Measurements from ENCODE around the gene SPIRE1. TPM values are rescaled to one million over a fixed set of nuclear protein-coding genes. Genes with fewer than 3 reads are reported as not detected.
"Not testable (repeated sequence)": the region's sequence is repeated elsewhere in the genome, so short reads cannot be mapped to it uniquely, and the experiment has no call there.

The SPIRE1 gene
- total RNA-seq, 1 donor from 2014 or later, result 6.5 TPM

DNA sequence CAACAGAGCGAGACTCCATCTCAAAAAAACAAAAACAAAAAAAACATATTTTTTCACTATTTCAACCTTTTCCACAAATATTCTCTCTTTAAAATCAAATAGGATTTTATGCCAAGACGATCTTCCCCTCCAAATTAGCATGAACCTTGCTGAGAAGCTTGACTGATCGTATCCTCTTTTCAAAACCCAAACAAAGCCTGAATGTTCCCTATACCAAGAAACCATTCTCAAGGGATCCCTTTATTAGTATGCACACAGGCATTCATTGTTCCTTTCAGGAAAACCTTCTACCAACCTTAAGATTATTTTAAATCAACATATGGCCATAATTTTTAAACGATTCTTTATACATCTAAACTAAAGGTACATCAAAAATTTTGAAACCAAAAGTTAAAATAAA is 6.3 kb downstream of the SPIRE1 start:
- intact Hi-C loops (cut with micrococcal nuclease), result loop anchor here (2.0 to 5.0 kb wide), 2 partner anchors 54 to 275 kb away; partner anchors contain the start of gene AFG3L2

DNA sequence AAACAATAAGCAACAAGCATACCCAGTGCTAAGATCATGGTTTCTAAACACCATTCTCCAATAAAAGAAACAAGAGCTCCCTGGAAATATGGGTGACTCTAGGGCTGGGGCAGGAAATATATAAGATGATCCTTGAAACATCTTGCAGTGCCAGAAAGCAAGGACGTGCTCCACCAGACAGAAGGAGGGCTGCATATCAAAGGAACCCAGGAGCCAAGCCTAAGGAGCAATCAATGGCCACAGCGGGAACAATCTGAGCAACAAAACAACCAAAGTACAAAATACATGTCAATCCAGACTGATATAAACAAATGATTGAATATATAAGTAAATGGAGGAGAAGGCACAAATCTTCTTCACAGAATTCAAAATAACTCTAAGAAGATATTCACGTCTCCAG is 10.1 kb downstream of the SPIRE1 start:
- intact Hi-C loops (cut with micrococcal nuclease), result no loop called here

DNA sequence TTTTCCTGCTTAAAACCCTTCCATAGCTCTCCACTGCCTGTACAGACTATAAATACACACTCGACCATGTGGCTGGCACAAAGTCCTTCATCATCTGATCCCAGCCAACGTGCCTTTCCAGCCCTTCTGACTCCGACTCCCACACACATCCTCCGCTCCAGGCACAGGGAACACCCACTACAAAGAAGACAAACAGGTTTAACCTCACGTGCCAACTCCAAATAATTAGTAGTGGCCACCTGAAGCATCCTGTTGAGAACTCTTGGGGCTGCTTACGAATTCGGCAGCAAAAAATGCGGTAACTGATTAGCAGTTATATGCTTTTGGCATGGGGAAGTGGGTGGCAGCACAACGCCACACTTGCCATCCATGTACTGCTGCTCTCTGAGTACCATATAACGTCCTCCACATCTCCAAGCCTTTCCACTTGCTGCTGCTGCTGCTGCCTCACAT is 12.1 kb downstream of the SPIRE1 start:
- intact Hi-C loops (cut with micrococcal nuclease), result no loop called here

DNA sequence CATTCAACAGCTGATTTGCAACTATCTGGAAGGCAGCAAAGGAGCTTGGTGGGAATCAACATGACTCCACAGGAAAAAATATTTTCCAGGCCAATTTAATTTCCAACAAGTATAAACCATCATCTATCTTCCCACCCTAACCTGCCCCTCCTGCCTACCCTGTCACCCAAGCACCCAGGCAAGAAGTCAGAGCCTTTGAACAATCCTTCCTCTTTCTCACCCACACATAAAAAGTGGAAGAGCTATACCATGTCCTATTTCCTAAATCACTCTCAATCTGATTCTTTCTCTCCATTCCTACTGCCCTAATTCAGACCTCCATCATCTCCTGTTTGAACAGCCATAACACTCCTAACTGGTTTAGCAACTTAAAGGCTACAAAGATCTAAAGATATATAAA is 12.7 kb downstream of the SPIRE1 start:
- intact Hi-C loops (cut with micrococcal nuclease), result no loop called here

DNA sequence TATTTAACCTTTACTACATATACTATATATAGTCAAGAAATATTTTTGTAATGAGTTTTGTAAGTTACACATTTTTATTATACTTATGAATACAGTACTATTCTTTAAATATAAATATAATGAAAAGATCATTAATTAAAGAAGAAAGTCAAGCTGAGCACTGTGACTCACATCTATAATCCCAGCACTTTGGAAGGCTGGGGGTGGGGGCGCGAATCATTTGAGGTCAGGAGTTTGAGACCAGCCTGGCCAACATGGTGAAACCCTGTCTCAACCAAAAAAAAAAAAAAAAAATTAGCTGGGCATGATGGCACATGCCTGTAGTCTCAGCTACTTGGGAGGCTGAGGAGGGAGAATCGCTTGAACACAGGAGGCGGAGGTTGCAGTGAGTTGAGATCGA is 14.2 kb downstream of the SPIRE1 start:
- intact Hi-C loops (cut with micrococcal nuclease), result not testable (repeated sequence)

DNA sequence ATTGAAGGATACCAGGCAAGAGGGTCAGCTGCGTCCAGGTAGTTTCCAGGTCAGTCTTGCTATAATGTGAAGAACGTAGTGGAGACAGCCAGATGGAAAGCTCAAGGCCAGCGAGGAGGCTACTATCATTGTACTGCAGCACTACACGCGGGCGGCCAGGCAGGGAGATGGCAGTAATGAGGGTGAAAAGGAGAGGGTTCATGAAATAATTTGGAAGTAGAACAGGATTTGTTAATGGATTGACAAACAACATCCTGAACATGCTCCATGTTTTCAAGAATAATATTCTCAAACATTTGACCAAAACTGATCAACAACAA is 17.1 kb downstream of the SPIRE1 start:
- intact Hi-C loops (cut with micrococcal nuclease), result no loop called here

DNA sequence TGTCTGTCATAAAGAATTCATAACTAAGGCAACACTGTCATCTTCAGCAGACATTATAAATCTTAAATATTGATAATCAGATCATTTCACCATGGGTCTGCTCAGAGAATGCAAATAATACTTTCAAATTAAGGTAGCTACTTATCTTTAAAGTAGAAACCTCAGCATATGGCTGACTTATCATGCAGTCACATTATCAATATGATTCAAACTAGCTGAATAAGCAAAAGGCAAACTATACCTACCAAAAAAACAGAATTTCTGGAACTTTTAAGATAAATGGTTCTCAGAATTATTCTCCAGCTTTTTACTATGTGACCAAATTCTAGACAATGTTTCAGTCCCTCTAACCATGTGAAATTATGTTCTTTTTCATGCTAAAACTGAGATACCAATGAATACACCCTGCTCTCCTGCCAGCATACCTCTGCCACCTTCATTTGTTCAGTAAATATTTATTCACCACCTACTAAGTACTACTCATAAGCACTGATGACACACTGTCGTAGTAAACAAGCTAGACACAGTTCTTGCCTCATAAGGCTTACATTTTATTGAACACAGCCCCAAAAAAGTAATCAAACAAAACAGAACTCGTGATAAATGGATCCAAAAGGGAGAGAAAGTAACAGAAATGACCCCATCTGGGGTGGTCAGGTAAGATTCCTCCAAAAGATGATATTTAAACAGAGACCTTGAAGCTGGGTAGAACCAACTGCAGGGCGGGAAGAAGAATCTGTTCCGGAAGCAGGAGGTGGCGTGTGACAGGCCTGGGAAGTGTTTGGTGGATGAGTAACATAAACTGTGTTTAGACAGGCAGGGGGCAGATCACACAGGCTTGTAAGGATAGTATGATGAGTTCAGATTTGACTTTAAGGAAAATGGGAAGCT is 17.7 kb downstream of the SPIRE1 start:
- intact Hi-C loops (cut with micrococcal nuclease), result no loop called here

DNA sequence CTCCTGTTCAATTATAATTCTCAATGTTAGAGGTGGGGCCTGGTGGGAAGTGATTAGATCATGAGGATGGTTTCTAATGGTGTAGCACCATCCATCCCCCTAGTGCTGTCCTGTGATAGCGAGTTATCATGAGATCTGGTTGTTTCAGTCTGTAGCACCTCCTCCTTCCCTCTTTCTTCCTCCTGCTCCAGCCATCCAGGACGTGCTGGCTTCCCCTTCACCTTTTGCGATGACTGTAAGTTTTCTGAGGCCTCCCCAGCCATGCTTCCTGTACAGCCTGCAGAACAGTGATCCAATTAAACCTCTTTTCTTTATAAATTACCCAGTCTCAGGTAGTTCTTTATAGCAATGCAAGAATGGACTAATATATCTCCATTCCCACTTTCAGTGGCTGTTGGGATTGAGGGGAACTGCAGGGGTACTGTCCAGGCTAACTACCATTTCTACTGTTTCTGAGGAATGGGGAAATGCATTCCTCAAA is 19.2 kb downstream of the SPIRE1 start:
- intact Hi-C loops (cut with micrococcal nuclease), result no loop called here

DNA sequence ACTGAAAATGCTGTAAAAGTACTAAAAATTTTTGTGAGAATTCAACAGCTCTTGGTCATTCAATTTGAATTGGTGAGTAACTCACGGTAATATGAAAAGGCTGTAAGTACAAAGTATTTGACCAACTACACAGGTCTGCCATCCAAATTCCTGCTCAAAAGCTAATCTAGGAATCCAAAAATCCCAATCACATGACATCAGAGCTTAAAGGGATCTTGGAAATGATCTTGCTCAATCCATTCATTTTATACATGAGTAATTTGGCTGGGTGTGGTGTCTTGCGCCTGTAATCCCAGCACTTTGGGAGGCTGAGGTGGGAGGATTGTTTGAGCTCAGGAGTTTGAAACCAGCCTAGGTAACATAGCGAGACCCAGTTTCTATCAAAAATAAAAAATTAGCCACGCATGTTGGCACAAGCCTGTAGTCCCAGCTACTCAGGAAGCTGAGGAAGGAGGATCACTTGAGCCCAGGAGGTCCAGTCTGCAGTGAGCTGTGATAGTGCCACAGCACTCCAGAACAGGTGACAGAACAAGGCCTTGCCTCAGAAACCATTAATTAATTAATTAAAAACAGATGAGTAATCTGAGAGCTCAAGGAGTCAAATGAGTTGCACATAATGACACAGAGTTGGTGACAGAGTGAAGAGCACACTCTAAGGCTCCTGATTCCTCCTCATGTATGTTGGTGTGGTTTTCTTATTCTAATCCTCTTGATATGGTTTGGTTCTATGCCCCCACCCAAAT is 19.8 kb downstream of the SPIRE1 start:
- intact Hi-C loops (cut with micrococcal nuclease), result no loop called here

DNA sequence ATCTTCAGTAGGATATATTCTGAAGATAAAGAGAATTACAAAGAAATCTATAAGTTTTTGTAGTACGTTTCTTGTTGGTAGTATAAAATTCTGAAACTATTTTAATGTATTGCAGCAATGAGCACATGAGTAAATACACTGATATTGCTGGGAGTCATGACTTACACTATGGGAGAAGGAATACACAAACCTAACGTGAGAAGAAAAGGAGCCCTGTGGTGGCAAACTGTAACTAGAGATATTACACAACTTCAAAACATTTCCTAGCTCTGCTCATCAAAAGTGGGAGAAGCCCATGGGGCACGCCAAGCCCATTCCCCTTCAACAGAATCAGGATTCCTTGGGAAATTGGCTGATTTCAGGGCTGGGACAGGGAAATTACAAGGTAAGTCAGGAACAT is 20.5 kb downstream of the SPIRE1 start:
- intact Hi-C loops (cut with micrococcal nuclease), result no loop called here

DNA sequence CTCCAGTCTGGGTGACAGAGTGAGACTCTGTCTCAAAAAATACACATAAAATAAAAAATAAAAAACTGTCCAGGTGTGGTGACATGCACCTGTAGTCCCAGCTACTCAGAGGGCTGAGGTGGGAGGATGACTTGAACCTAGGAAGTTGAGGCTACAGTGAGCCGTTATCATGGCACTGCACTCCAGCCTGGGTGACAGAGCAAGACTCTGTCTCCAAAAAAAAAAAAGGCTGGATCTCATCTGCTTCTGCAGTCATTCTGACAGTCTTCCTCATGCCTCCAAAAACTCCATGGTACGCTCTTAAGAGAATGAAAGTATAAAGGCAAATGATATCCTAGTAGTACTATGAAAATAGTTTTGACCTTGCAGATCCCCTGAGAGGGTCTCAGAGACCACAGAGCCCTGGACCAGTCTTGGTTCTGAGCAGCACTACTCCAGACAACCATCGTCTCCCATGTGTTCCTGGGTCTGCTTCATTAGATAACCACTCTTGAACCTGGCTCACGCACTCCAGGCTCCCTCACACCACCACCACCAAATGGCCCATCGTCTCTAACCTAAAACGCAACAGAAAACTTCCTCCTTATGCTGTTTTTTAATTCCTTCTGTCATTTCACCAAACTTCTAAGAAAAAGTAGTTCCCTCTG is 26.0 kb downstream of the SPIRE1 start:
- intact Hi-C loops (cut with micrococcal nuclease), result no loop called here

DNA sequence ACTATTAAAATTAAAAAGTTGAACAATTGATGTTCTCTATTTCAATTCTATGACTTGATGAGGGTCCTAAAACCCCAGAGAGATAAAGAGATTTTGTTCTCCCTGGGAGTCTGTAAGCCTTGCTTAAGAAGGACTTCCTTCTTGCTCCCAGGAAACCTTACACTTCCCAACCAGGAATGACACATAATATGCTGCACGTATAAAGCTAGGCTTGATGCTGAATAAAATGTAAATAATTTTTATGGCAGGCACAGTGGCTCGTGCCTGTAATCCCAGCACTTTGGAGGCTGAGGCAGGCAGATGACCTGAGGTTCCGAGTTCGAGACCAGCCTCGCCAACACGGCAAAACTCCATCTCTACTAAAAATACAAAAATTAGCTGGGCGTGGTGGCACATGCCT is 27.8 kb downstream of the SPIRE1 start:
- intact Hi-C loops (cut with micrococcal nuclease), result no loop called here

DNA sequence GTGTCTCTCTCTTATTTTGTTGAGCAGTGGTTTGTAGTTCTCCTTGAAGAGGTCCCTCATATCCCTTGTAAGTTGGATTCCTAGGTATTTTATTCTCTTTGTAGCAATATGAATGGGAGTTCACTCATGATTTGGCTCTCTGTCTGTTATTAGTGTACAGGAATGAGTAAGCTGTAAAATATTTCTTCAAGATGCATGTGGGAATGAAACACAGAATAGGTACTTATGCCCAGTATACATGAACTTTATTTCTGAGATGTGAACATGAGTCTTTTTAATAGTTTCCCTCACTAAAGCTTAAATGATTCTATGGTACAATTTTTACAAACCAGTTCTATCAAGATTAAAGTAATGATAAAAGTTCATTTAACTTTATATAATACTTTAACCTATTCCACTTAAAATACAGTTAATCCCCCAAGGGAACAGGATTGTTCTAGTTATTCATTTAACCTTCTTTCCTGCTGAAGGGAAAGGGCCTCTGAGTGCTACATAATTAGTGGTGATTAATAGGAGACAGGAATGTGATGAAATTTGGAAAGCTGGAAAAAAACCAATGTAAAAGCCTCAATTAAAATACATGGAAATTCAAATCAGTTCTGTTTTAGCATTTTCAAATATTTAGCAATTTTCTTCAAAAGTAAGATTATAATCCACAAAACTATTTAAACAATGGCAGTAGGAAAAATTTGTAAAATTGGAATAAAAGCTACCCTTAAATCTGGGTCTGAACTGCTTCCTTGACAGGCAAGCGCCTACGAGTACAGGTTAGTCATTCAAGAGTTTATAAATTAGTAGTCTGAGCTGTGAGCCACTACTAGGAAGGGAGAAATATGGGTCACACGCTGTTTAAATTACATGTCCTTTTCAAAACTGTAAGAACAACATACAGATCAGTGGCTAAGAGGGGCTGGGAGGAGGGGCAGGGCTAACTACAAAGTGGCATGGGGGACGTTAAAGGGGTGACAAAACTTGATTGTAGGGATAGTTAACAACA is 28.9 kb downstream of the SPIRE1 start:
- intact Hi-C loops (cut with micrococcal nuclease), result no loop called here

DNA sequence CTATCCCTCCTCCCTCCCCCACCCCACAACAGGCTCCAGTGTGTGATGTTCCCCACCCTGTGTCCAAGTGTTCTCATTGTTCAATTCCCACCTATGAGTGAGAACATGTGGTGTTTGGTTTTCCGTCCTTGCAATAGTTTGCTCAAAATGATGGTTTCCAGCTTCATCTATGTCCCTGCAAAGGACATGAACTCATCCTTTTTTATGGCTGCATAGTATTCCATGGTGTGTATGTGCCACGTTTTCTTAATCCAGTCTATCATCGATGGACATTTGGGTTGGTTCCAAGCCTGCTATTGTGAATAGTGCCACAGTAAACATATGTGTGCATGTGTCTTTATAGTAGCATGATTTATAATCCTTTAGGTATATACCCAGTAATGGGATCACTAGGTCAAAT is 30.7 kb downstream of the SPIRE1 start:
- intact Hi-C loops (cut with micrococcal nuclease), result not testable (repeated sequence)

DNA sequence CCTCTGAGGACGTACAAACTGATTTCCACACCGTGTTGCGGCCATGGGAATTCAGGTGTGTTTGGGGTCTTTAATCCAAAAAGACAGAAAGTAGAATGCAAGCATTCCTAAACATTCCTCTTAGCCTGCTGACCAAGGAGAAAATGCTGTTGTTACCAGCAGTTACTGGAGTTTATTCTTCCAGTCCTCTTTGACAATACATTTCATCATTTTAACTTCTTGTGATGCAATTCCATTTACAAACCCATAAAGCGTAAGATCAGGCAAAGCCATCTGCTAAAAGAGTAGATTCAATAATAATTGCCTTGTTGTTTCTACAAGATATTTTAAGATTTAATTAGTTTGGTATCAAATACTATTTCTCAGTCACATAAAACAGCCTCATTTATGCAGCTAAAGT is 32.7 kb downstream of the SPIRE1 start:
- intact Hi-C loops (cut with micrococcal nuclease), result no loop called here

DNA sequence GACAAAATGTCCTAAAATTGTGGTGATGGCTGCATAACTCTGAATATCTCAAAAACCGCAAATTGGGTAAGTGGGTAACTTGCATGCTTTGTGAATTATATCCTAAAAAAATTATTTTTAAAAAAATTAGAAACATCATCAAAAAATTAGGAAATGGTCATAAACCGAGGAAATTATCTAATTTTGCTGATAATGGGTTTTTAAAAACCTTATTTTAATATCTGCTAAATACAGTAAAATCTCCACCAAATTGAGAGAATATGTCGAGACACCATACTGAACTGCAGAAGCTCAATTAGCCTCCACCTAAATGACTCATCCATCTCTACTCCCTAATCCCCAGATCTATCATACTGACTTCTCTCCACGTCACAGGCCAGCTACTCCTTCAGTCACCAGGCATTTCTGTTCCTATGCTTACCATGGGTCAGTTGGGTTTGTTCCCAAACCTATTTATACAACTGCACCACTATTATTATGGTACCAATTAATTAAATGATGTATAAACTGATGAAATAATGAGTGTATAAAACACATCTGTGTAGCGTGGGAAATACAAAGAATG is 36.1 kb downstream of the SPIRE1 start:
- intact Hi-C loops (cut with micrococcal nuclease), result no loop called here

DNA sequence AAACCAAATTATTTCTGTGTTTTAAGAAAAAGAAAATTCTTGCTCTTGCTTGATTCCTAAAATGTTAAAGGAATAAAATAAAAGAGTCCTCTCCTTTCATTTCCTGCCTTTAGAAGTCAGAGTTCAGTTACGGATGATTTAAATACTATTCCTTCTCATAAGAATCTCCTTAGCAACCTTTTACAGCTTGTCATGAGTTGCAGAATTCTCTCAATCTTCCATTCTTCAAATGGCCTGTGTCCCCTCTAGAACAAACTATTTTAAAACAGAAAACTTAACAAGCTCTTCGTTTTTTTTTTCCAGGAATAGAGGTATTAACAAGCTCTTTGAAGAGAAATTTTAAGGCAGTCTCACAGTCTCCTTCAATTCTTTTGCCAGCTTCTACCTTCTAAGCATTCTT is 42.2 kb downstream of the SPIRE1 start:
- intact Hi-C loops (cut with micrococcal nuclease), result no loop called here

DNA sequence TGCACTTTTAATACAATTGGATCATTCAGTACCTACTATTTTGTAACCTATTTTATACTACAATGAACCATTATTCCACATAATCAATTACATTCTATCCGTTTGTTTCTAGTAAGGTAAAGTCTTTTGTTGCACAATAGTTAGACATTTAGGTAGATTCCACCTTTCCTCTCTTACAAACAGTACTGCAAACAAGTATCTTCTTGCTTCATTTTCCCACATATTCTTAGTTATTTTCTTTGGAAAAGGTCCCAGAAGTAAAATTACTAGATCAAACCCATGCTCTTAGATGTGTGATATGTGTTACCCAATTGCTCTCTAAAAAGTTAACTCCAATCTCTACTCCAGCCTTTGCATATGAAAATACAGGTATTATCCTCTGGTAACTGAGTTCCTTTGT is 49.6 kb downstream of the SPIRE1 start:
- intact Hi-C loops (cut with micrococcal nuclease), result no loop called here

DNA sequence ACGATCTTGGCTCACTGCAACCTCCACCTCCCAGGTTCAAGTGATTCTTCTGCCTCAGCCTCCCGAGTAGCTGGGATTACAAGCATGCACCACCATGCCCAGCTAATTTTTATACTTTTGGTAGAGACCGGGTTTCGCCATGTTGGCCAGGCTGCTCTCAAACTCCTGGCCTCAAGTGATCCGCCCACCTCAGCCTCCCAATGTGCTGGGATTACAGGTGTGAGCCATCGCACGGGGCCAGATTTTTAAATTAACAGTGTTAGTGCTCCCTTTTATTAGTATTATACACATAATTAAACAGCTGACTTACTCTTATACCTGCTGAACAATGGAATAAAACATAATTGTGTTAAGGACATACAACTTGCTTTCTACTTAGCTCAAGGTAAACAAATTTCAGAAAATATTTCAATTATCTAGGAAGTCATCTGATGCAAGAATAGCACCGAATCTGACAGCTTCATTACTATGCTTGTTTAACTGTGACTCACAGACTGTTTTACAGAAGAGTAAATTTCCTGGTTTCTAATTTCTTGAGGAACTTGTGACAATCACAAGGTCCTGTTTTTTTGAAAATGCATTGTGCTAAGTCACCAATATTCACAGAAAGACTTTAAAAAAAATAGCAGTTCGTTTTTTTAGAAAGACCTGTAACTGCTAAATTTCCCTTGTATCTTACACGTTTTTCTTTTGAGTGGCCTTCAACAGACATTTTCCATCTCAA is 51.2 kb downstream of the SPIRE1 start:
- intact Hi-C loops (cut with micrococcal nuclease), result no loop called here
